K562 (cell line): ENCODE data around the gene GRAMD2B. TPM values are rescaled to one million over a fixed set of nuclear protein-coding genes. Genes with fewer than 3 reads are reported as not detected.

Experiments
- ATAC-seq: fragments of 200-7000 bp; cut with Tn5 transposase; 3 replicates; pipeline ENCODE4 v1.9.1; 2020; ENCODE audit warnings: moderate library complexity
- BruUV-seq: library from RNA; stranded (reverse); fragments of 400-500 nt; replicated peaks from 2 replicates; lab custom pipeline; 2021; lab: Mats Ljungman, UMichigan
- CTCF ChIA-PET: fragments of 300-600 bp; formaldehyde crosslinking; extraction: SDS; loops from one replicate; lab custom pipeline; 2021; ENCODE audit warnings: low intra/inter-chr PET ratio; lab: Yijun Ruan, JAX
- POLR2A ChIA-PET: fragments of 300-600, 350-650 bp; sonication (Branson Sonifier 250); formaldehyde crosslinking; extraction: SDS; loops from one replicate; lab custom pipeline; 2021; ENCODE audit warnings: antibody characterized with exemption, inconsistent platforms; lab: Yijun Ruan, JAX
- DNase-seq, 4 experiments: peaks; one replicate each; pipeline versions ENCODE4 v3.0.0 to v3.0.0-alpha.2; 2011 to 2018; ENCODE audit warnings: low spot score in 3 of 4, mixed read lengths in 3 of 4; ENCODE audit errors: extremely low read depth in 1 of 4
- FAIRE-seq: peaks from 2 replicates; lab custom pipeline; 2011; peaks lifted over from hg19 to GRCh38; lab: Jason Lieb, UNC
- H2AFZ ChIP-seq: 2 replicates; pipeline ENCODE4 v1.6.0; 2011; ENCODE audit warnings: low read depth, low read length, control low read depth, inconsistent platforms
- H3K27ac ChIP-seq: fragments of 200-600 bp; 3 replicates; pipeline ENCODE4 v1.8.0; 2011; ENCODE audit warnings: low read depth, mild to moderate bottlenecking, control low read depth, inconsistent platforms, low read length, moderate library complexity, mixed read lengths; ENCODE audit errors: extremely low read depth
- H3K27me3 ChIP-seq, 2 experiments: fragments of 300-600 bp in 1 of 2; 2 replicates in 1 of 2; 3 replicates in 1 of 2; pipeline versions ENCODE4 v1.6.0 to v1.8.0; 2011; ENCODE audit warnings: inconsistent platforms in 2 of 2, low read length in 2 of 2, mild to moderate bottlenecking in 1 of 2, mixed read lengths in 1 of 2, moderate library complexity in 1 of 2; ENCODE audit not compliant: control insufficient read depth in 2 of 2, insufficient read depth in 2 of 2
- H3K36me3 ChIP-seq: fragments of 300-600 bp; 3 replicates; pipeline ENCODE4 v1.8.0; 2011; ENCODE audit warnings: mild to moderate bottlenecking, low read length, inconsistent platforms; ENCODE audit not compliant: control insufficient read depth, insufficient read depth
- H3K4me1 ChIP-seq, 2 experiments: fragments of 200-600 bp in 1 of 2; replicated peaks in 1 of 2; 2 replicates in 1 of 2; 3 replicates in 1 of 2; pipeline versions ENCODE4 v1.5.1 to v1.8.0; 2011; ENCODE audit warnings: inconsistent platforms in 2 of 2, low read length in 2 of 2, mild to moderate bottlenecking in 1 of 2, mixed read lengths in 1 of 2, moderate library complexity in 1 of 2; ENCODE audit not compliant: control insufficient read depth in 2 of 2, insufficient read depth in 2 of 2
- H3K4me2 ChIP-seq: 2 replicates; pipeline ENCODE4 v1.6.1; 2011; ENCODE audit warnings: low read length, control low read depth, inconsistent platforms, mixed read lengths; ENCODE audit not compliant: insufficient read depth
- H3K4me3 ChIP-seq: fragments of 200-600 bp; sonication (generic), shearing (Covaris generic); 2 replicates; pipeline ENCODE4 v1.5.1; 2016; ENCODE audit warnings: control low read depth, inconsistent platforms
- H3K79me2 ChIP-seq: fragments of 200-600 bp; 3 replicates; pipeline ENCODE4 v1.8.0; 2011; ENCODE audit warnings: low read length, inconsistent platforms; ENCODE audit not compliant: control insufficient read depth, insufficient read depth
- H3K9ac ChIP-seq, 2 experiments: 2 replicates each; pipeline versions ENCODE4 v1.6.0 to v1.6.1; 2011; ENCODE audit warnings: low read depth in 2 of 2, low read length in 2 of 2, control low read depth in 1 of 2, inconsistent platforms in 1 of 2, mild to moderate bottlenecking in 1 of 2, mixed read lengths in 1 of 2; ENCODE audit not compliant: insufficient read depth in 1 of 2
- H3K9me1 ChIP-seq: one replicate; pipeline ENCODE4 v1.6.0; 2011; ENCODE audit warnings: inconsistent platforms, mild to moderate bottlenecking, low read length, moderate library complexity; ENCODE audit not compliant: control insufficient read depth, insufficient read depth
- H3K9me3 ChIP-seq: replicated peaks from 2 replicates; pipeline ENCODE4 v1.5.1; 2011; ENCODE audit warnings: low read depth, low read length, inconsistent platforms; ENCODE audit not compliant: control insufficient read depth, insufficient read depth
- H4K20me1 ChIP-seq: replicated peaks from 2 replicates; pipeline ENCODE4 v1.6.1; 2011; ENCODE audit warnings: low read length, inconsistent platforms, mixed read lengths; ENCODE audit not compliant: control insufficient read depth, insufficient read depth
- BCLAF1 ChIP-seq, 2 experiments: fragments of 450-650 bp in 1 of 2; IDR thresholded peaks; 2 replicates each; pipeline ENCODE4 v1.6.1; 2011 to 2017; ENCODE audit warnings: low read depth in 2 of 2, antibody characterized with exemption in 1 of 2, borderline replicate concordance in 1 of 2, low read length in 1 of 2, mild to moderate bottlenecking in 1 of 2, mixed read lengths in 1 of 2; ENCODE audit not compliant: control insufficient read depth in 1 of 2
- EGR1 ChIP-seq: fragments of 450-650 bp; conservative IDR thresholded peaks from 2 replicates; pipeline ENCODE4 v1.6.1; 2017; ENCODE audit warnings: mild to moderate bottlenecking
- SMARCE1 ChIP-seq: fragments of 450-650 bp; IDR thresholded peaks from 2 replicates; pipeline ENCODE4 v1.7.1; 2016; ENCODE audit warnings: mild to moderate bottlenecking
- ZBTB34 ChIP-seq: fragments of 250-450 bp; sonication (Bioruptor Pico); IDR thresholded peaks from 2 replicates; pipeline ENCODE4 v1.8.0; 2021; ENCODE audit warnings: mild to moderate bottlenecking, moderate library complexity
- WGBS: fragments of 100-300 bp; shearing (Covaris generic); methylation state at CpG from one replicate; pipeline ENCODE4 v1.1.6; 2016; ENCODE audit warnings: low coverage, mixed read lengths; ENCODE audit not compliant: insufficient coverage; ENCODE audit errors: missing lambda C conversion rate; 5-methylcytosine and 5-hydroxymethylcytosine counted together
- in situ Hi-C: fragments of 300-500 bp; cut with MboI; formaldehyde crosslinking; loops from 4 replicates; pipeline ENCODE4 v1.15.0; 2018; ENCODE audit warnings: inconsistent platforms, mixed read lengths
- intact Hi-C: fragments of 100-400 bp; cut with micrococcal nuclease; formaldehyde crosslinking; loops from 2 replicates; pipeline ENCODE4 v1.14.2; 2022
- polyA plus RNA-seq, 8 experiments: library from polyadenylated mRNA; depleted of rRNA in 4 of 8; stranded (reverse) in 5 of 8; unstranded in 3 of 8; fragments of >200 nt; fragmentation: Nextera tagmentation in 2 of 8; fragmentation: Illumina TruSeq in 1 of 8; extraction: Ambion mirVana in 2 of 8; extraction: Trizol in 1 of 8; gene quantifications; 2 replicates each; pipeline versions ENCODE4 v1.2.1 to v1.2.3, GENCODE V29; 2011 to 2014; ENCODE audit warnings: inconsistent platforms in 1 of 8, missing spikeins in 1 of 8
- total RNA-seq, 7 experiments: library from RNA; depleted of rRNA in 6 of 7; stranded (reverse); fragments of >200 nt in 6 of 7; fragmentation: Illumina TruSeq in 2 of 7; extraction: Trizol in 2 of 7; gene quantifications; 2 replicates each; pipeline versions ENCODE4 v1.2.1 to v1.2.3, GENCODE V29; 2011 to 2021; ENCODE audit warnings: low replicate concordance in 1 of 7

Gene GRAMD2B
- total and polyA plus RNA-seq, 9 of the 15 experiments (the other 6 are each of a cell fraction or from before 2014, with no cell fraction given) = 0.32 to 4.2 (median 1.4) TPM

- TF ChIP-seq BCLAF1 (IDR thresholded peaks at IDR 0.05; ENCODE audit: borderline replicate concordance in 1 of 2, control insufficient read depth in 1 of 2, low read depth in 2 of 2, low read length in 1 of 2) (no peak), SMARCE1 (no peak), EGR1 (no peak), ZBTB34 (CRISPR knock-in tag) (no peak)
- TF ChIP-seq, all 486 proteins: peak for 0
- Histone ChIP-seq H3K9me3 (no peaks in the 10 kb centered on the region), H3K27ac (no peak overlapping the region), H3K4me2 (no peak overlapping the region), H3K4me1 (peaks cover 0 to 3% of the 10 kb centered on the region in 2 experiments; a peak in 1 of 5 replicates), H3K79me2 (no peaks in the 10 kb centered on the region), H3K36me3 (no peaks in the 10 kb centered on the region), H4K20me1 (no peaks in the 10 kb centered on the region), H3K9me1 (no peaks in the 10 kb centered on the region), H3K9ac (no peak overlapping the region), H2AFZ (no peak overlapping the region), H3K27me3 (peaks cover 0 to 11% of the 10 kb centered on the region in 2 experiments; a peak in 3 of 5 replicates), H3K4me3 (no peak overlapping the region)
- no peak for ATAC-seq
- 11% methylated on average over 2 of the region's 2 CpGs for WGBS
- intact Hi-C loops (no loop called here), in situ Hi-C loops (no loop called here)
- FAIRE-seq = no peak
- BruUV-seq = no TSS peak
- DNase-seq = no peak
- POLR2A ChIA-PET = interaction anchor here (1.6 kb wide), 1 partner anchor 69 kb away, joined by 3 read pairs; no protein-coding TSS in a partner anchor
- CTCF ChIA-PET = no interaction called here
Measured at GRCh38 chr5:126464016-126464415, 40.8 kb downstream of the GRAMD2B start.
